ACC112 (cell line): ENCODE data around the gene AKAP13.
"Not testable (repeated sequence)": the region's sequence is repeated elsewhere in the genome, so short reads cannot be mapped to it uniquely, and the experiment has no call there.

Experiments
- H2AFZ ChIP-seq: fragments of 200-600 bp; sonication (generic); one replicate; pipeline ENCODE4 v1.6.0; 2017; ENCODE audit warnings: antibody characterized with exemption, low read length; ENCODE audit not compliant: unreplicated experiment
- H3K27ac ChIP-seq: fragments of 200-600 bp; sonication (generic); 2 replicates; pipeline ENCODE4 v1.5.1; 2014; ENCODE audit warnings: low read depth, mild to moderate bottlenecking, antibody characterized with exemption, low read length, moderate library complexity
- H3K27me3 ChIP-seq: fragments of 200-600 bp; sonication (generic); 2 replicates; pipeline ENCODE4 v1.6.1; 2014; ENCODE audit warnings: mild to moderate bottlenecking, antibody characterized with exemption, low read length, moderate library complexity, mixed read lengths; ENCODE audit not compliant: insufficient read depth
- H3K36me3 ChIP-seq: fragments of 200-600 bp; sonication (generic); 2 replicates; pipeline ENCODE4 v1.6.1; 2016; ENCODE audit warnings: mild to moderate bottlenecking, antibody characterized with exemption, low read length, moderate library complexity, mixed read lengths; ENCODE audit not compliant: insufficient read depth
- H3K4me1 ChIP-seq: fragments of 200-600 bp; sonication (generic); one replicate; pipeline ENCODE4 v1.6.1; 2016; ENCODE audit warnings: low read length, mixed read lengths; ENCODE audit not compliant: insufficient read depth, unreplicated experiment, control insufficient read depth
- H3K4me3 ChIP-seq: fragments of 200-600 bp; sonication (generic); 2 replicates; pipeline ENCODE4 v1.5.1; 2014; ENCODE audit warnings: mild to moderate bottlenecking, low read depth, low read length
- H3K79me2 ChIP-seq: fragments of 200-600 bp; sonication (generic); one replicate; pipeline ENCODE4 v1.6.0; 2016; ENCODE audit warnings: low read length; ENCODE audit not compliant: control insufficient read depth, unreplicated experiment, insufficient read depth

The AKAP13 gene

DNA sequence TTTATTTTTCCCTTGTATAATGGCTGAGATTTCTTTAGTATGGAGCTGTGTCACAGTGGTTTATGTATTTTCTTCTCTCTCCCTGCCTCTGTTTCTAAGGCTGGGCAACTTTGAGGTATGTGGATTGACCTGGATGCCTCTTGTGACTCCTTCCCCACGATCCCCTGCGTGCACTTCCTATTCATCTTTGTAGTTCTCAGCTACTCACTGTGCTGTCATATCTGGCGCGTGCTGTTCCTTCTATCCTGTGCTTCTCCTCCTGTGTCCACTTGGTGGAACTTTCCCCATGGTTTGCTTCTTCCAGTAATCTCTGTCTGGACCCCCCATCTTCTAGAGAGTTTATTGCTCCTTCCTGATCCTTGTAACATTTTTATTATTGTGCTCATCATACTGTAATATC is 97.3 kb downstream of the AKAP13 start:
- H3K4me1 ChIP-seq, result peaks cover 38% of the 10 kb centered on the region
- H3K27ac ChIP-seq, result no peak overlapping the region

DNA sequence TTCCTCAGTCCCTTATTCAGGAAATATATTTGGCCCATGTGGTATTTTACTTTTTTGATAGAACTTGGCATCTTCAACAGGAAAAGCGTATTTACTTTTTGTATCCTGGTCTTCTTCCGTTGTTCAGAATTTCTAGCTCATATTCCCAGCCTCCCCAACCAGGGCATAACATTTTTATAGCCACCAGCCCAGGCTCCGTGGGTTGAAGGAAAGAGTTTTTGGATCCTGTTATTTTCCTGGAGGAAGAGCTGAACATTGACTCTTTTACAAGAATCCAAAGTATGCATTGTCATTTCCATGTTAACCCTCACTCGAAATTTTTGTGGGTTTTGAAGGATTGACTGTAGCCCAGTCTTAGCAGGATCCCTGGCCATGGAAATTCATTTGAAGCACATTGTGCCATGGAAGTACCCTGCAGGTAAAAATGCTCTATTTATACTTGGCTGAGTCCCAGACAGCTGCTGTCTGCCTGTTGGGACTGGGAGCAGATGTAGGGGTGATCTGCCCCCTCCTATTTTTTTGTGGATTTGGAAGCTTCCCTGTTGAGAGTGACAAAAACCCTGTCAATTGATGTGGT is 98.8 kb downstream of the AKAP13 start:
- peaks cover 24% of the 10 kb centered on the region for H3K4me1 ChIP-seq
- H2AFZ ChIP-seq, result no peak overlapping the region
- H3K27ac ChIP-seq, result peak overlapping the region; percentile 45; the same call in 1 of the 2 replicates
- no peaks in the 10 kb centered on the region for H3K36me3 ChIP-seq
- no peak overlapping the region for H3K4me3 ChIP-seq
- peaks cover 71% of the 10 kb centered on the region for H3K79me2 ChIP-seq
- no peaks in the 10 kb centered on the region for H3K27me3 ChIP-seq

More for the DNA sequence above, 97.3 kb downstream of the AKAP13 start:
- Histone ChIP-seq H2AFZ (no peak overlapping the region), H3K27me3 (no peaks in the 10 kb centered on the region), H3K4me3 (no peak overlapping the region), H3K36me3 (no peaks in the 10 kb centered on the region), H3K79me2 (peaks cover 79% of the 10 kb centered on the region)

DNA sequence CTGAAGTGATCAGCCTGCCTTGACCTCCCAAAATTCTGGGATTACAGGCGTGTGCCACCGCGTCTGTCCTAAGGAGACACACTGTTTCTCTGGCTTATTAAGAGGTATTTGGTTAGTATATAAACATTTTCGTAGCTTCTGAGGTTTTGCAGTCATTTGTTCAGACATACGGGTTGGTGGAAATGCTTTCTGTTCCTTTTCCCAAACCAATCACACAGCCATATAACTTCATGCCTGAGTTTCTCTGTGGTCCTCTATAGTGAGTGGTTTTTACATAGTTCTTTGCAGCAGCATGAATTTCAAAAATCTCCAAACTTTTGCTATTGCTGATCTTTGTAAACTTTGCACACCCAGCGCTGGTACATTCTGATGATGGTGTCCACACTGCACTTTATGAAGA is 100.5 kb downstream of the AKAP13 start:
- Histone ChIP-seq H3K79me2 (peaks cover 63% of the 10 kb centered on the region), H3K36me3 (no peaks in the 10 kb centered on the region), H2AFZ (no peak overlapping the region), H3K4me3 (no peak overlapping the region), H3K27ac (no peak overlapping the region), H3K4me1 (peaks cover 21% of the 10 kb centered on the region), H3K27me3 (no peaks in the 10 kb centered on the region)

DNA sequence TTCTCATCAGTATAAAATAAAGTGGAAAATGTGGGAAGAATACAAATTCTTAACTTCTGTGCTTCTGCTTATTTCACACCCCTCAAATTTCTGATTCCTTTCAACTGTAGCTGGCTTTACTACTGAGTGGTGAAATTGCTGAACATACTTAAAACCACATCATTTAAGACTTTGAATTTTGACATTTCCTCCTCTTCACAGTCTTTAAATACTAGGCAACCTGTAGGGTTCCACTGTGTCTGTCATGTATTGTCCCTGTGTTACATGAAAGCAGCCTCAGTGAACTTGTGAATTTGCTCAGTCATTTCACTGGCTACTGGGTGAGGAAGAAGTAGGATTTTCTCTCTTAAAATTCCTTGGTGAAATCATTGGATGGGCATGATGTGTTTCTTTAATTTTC is 101.1 kb downstream of the AKAP13 start:
- not testable (repeated sequence) for H3K27ac ChIP-seq, H3K27me3 ChIP-seq, H3K36me3 ChIP-seq, H2AFZ ChIP-seq, H3K4me3 ChIP-seq
- peaks cover 21% of the 10 kb centered on the region for H3K4me1 ChIP-seq
- H3K79me2 ChIP-seq, result peaks cover 57% of the 10 kb centered on the region

DNA sequence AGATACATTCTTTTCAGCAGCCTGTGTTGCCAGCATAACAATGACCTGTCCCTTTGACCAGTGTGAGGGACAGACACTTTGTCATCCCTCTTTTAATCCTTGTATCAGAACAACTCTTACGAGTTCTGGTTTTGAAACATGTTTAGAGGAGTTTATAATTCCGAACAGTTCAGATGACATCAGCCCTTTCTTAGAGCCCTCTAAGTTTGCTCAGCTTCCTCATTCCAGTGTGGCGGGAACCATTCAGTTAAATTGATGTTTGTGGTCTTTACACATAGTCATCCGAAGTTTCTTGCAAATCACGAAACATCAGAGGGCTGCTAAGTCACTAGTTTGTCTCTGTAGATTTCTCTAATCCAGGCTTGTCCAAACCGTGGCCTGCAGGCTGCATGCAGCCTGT is 102.5 kb downstream of the AKAP13 start:
- H3K27me3 ChIP-seq, result no peaks in the 10 kb centered on the region
- peak overlapping the region; percentile 40; the same call in 1 of the 2 replicates for H3K27ac ChIP-seq
- no peak overlapping the region for H2AFZ ChIP-seq
- no peaks in the 10 kb centered on the region for H3K36me3 ChIP-seq
- H3K4me1 ChIP-seq, result peaks cover 17% of the 10 kb centered on the region
- H3K79me2 ChIP-seq, result peaks cover 52% of the 10 kb centered on the region
- H3K4me3 ChIP-seq, result no peak overlapping the region

GRCh38 chr15:85483955-85484354 is 103.6 kb downstream of the AKAP13 start:
- H2AFZ ChIP-seq, H3K4me3 ChIP-seq, H3K27me3 ChIP-seq, H3K36me3 ChIP-seq, H3K4me1 ChIP-seq, H3K27ac ChIP-seq: not testable (repeated sequence)
- peaks cover 48% of the 10 kb centered on the region for H3K79me2 ChIP-seq

DNA sequence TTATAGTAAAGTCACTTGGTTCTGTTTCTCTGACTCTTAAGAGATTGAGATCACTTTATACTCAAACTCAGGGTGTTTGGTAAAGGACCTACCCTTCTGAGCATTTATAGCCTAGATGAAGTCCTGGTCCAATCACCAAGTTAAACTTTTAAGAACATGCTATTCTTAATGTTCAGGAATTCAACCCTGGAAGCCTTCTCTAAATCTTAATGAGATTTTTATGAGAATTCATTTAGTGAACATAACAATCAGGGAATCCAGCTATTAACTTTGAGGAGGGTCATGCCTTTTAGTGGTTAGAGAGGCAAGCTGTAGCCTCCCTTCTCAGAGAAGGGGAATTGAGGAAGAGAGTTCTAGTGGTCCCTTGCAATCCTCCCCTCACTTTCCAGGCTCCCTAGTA is 104.5 kb downstream of the AKAP13 start:
- not testable (repeated sequence) for H3K27me3 ChIP-seq, H3K4me1 ChIP-seq, H3K36me3 ChIP-seq, H3K27ac ChIP-seq, H2AFZ ChIP-seq, H3K4me3 ChIP-seq
- peaks cover 38% of the 10 kb centered on the region for H3K79me2 ChIP-seq

DNA sequence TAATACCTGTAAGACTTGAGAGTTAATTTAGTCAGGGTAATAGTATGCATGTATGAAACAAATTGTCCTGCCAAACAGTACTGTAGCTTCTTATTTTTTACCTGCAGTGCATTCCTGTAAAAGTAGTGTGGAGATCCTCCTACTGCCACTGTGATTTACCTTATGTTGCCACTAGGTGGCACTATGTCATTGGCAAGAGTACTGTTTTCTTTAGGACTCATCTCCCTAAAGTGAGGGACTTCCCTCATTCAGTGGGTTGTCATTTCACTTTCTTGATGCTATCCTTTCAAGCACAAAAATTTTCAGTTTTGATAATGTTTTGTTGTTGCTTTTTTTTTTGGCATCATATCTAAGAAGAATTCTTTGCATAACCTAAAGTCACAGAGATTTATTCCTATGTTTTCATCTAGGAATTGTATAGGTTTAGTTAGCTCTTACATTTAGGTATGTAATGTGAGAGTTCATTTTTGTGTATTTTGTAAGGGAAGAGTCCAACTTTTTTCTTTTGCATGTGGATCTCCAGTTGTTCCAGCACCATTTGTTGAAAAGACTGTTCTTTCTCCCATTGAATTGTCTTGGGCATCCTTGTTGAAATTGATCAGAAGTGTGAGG is 105.7 kb downstream of the AKAP13 start:
- H2AFZ ChIP-seq, result no peak overlapping the region
- H3K27ac ChIP-seq, result no peak overlapping the region
- peaks cover 33% of the 10 kb centered on the region for H3K79me2 ChIP-seq
- H3K27me3 ChIP-seq, result no peaks in the 10 kb centered on the region
- H3K4me3 ChIP-seq, result no peak overlapping the region
- no peaks in the 10 kb centered on the region for H3K36me3 ChIP-seq
- no peaks in the 10 kb centered on the region for H3K4me1 ChIP-seq

- not testable (repeated sequence) for H3K27ac ChIP-seq, H3K4me3 ChIP-seq, H3K27me3 ChIP-seq, H2AFZ ChIP-seq, H3K36me3 ChIP-seq, H3K4me1 ChIP-seq
- peaks cover 23% of the 10 kb centered on the region for H3K79me2 ChIP-seq
Measured at GRCh38 chr15:85487796-85488195, 107.4 kb downstream of the AKAP13 start.

DNA sequence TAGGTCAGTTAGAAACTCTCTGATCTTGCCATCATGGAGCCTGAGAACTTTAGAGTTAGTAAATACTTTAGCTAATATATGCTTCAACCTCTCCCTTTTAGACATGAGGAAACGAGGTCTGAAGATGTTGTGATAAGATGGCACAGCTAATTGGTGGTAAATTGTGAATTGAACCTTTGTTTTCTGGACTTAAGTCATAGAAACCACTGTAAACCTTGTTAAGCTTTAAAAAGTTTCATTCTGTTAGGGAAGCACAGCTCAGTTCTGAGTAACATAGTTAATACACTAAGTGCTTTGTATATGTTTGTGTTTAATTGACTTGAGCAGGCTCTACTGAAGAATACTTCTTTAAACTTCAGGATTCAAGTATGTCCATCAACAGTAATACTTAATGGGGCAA is 108.6 kb downstream of the AKAP13 start:
- Histone ChIP-seq H3K27ac (no peak overlapping the region), H3K36me3 (no peaks in the 10 kb centered on the region), H2AFZ (no peak overlapping the region), H3K79me2 (peaks cover 26% of the 10 kb centered on the region), H3K4me1 (peaks cover 8% of the 10 kb centered on the region), H3K27me3 (no peaks in the 10 kb centered on the region), H3K4me3 (no peak overlapping the region)

DNA sequence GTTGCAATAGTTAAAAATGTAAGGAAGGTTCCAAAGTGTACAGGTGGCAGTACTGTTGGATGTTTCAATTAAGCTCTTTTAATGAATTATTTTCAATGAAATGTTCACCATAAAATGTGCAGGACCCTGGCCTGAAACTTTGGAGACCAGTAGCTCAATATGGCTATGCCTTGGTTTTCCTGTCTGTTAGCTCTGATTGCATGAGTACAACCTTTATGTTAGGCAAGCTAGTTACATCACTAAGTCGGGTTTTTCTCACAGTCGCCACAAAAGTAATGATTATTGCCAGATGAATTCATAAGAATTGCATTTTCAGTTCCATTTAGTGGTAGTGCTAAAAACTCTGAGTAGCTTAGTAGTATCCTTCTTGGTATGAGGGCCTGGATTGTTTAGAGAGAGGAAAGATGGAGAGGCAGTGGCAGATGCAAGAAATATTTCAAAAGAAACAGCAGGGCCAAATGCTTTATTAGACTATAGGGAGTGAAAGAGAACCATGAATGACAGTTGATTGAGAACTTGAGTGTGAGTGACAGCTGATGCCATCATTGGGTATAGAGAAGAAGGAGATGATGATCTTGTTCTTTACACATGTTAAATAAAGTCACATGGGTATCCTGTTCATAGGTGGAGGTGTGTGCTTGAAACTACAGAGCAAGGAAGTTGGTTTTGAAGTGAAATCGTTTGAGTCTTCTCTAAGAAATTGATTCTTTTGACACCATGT is 109.5 kb downstream of the AKAP13 start:
- no peaks in the 10 kb centered on the region for H3K36me3 ChIP-seq
- H3K27ac ChIP-seq, result no peak overlapping the region
- H3K4me3 ChIP-seq, result no peak overlapping the region
- no peak overlapping the region for H2AFZ ChIP-seq
- no peaks in the 10 kb centered on the region for H3K27me3 ChIP-seq
- peaks cover 23% of the 10 kb centered on the region for H3K79me2 ChIP-seq
- peaks cover 17% of the 10 kb centered on the region for H3K4me1 ChIP-seq
